SK-N-DZ (cell line): ENCODE results near the gene COL23A1.
"Not testable (repeated sequence)": the region's sequence is repeated elsewhere in the genome, so short reads cannot be mapped to it uniquely, and the experiment has no call there.

Source experiments
- DNase-seq: peaks from one replicate; pipeline ENCODE4 v3.0.0-alpha.2; 2015; ENCODE audit warnings: low spot score

COL23A1 gene

DNA sequence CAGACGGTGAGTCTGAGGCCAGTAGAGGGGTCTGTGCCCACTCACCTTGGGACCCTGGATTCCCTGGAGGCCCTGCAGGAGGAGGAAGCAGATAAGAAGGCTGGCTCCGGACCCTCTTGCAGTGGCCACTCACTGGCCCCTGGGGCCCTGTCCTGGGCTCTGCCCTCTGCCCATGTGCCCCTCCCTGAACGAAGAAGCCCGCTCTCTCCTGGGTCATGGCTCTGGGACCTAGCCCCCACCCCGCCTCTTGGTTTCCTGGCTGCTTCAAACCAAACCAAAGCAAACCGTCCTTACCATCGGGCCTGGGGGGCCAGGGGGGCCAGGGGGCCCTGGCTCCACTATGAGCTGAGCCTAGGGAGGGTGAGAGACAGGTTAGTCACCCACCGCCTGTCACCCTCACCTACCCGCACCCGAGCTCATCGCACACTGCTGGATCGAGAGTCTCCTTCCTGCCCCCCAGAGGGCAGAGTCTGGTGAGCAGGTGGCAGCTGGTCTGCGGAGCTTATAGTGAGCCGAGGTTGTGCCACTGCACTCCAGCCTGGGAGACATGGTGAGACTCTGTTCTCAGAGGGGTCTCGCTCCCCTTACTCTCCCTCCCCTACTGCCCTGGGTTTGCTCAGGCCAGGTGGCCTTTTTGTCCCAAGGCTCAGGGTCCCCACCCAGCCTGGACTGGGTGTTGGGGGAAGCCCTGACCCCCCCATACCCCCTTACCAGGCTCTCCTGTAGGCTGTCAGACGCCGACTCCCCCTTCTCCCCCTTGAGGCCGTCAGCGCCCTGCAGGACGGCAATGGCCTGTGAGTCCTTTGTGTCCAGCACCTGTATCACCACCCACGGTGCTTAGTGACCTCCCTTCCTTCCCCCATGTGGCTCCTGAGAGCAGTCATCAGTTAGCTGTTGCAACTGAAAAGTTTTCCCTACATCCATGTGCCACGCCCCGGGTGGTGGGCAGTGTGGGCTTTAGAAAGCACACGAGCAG is 342.4 kb downstream of the COL23A1 start:
- DNase-seq = no peak

DNA sequence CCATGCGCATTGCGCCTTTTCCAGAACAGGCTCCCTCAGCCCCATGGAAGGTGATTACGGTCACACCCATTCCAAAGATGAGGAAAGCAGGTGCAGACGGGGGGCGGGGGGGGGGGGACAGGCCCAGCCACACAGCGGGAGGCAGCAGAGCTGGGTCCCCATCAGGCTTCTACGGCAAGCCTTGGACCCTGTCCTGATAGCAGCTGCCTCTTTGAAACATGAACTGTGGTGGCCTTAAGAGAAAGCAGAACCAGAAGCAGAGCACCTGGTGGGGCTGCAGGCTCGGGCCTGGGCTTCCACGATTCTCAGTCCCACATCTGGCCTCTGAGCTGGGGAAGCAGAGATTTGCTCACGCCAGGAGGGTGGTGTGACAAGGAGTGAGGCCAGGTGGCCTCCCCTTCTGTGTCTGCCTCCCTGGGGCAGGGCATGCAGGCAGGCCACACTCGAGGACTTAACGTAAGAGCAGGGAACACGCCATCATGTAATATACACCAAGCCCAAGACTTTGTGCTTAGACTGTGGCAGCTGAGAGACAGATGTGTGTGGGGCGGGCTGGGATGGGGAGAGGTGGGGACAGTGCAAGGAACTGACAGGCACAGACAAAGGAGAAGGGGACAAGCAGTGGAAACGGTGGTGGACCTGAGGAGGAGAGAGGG is 343.4 kb downstream of the COL23A1 start:
- no peak for DNase-seq

DNA sequence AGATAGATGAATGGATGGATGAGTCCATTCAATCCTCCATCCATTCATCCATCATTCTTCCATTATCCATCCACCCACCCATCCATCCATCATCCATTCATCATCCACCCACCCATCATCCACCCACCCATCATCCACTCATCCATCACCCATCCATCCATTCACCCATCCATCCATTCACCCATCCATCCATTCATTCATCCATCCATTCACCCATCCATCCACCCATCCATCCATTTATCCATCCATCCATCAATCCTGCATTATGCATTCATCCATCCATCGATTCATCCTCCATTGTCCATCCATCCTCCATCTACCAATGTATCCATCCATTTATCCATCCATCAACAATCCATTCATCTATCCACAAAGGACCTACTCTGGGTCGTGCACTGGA is 344.8 kb downstream of the COL23A1 start:
- no peak for DNase-seq

GRCh38 chr5:178244576-178244975 is 345.6 kb downstream of the COL23A1 start:
- no peak for DNase-seq

DNA sequence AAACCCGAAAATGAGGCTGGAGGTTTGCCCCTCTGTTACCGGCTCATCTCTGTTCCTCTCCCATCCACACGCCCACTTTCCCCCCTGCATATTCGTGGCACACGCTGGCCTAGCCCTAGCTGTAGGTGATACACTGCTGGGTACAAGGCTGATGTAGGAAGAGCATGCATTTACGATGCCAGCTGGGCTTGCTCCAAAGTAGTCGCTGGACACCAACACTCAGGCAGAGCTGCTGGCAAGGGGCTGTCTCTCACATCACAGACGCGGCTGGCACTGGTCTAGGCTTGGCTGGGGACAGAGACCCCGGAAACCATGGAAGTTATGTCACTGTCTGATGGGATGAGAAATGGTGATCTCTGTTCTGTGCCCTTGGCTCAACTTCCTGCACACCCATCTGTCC is 347.8 kb downstream of the COL23A1 start:
- no peak for DNase-seq

- no peak for DNase-seq
Measured at GRCh38 chr5:178241688-178242231, 348.4 kb downstream of the COL23A1 start.

DNA sequence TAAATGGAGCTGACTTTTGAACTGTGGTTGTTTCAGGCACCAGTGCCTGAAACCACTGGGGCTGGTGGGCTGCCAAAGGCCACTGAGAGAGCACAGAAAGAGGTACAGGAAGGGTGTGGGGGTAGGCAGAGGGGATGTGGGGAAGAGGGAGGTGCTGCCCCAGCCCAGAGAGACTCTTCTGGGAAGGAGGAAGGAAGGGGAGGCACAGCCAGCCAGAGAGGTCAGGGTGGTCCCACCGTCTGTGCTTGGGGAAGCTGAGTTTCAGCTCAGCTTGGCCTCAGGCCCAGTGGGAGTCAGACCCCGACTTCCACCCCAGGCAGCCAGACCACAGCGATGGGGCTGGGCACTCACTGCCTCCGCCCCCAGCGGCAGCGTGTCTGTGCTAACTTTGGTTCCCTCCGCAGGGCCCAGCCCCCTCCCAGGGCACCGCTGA is 348.9 kb downstream of the COL23A1 start:
- no peak for DNase-seq

- no peak for DNase-seq
Measured at GRCh38 chr5:178240766-178241165, 349.4 kb downstream of the COL23A1 start.

GRCh38 chr5:178240341-178240741 is 349.9 kb downstream of the COL23A1 start:
- no peak for DNase-seq

GRCh38 chr5:178239626-178240301 is 350.4 kb downstream of the COL23A1 start:
- not testable (repeated sequence) for DNase-seq

DNA sequence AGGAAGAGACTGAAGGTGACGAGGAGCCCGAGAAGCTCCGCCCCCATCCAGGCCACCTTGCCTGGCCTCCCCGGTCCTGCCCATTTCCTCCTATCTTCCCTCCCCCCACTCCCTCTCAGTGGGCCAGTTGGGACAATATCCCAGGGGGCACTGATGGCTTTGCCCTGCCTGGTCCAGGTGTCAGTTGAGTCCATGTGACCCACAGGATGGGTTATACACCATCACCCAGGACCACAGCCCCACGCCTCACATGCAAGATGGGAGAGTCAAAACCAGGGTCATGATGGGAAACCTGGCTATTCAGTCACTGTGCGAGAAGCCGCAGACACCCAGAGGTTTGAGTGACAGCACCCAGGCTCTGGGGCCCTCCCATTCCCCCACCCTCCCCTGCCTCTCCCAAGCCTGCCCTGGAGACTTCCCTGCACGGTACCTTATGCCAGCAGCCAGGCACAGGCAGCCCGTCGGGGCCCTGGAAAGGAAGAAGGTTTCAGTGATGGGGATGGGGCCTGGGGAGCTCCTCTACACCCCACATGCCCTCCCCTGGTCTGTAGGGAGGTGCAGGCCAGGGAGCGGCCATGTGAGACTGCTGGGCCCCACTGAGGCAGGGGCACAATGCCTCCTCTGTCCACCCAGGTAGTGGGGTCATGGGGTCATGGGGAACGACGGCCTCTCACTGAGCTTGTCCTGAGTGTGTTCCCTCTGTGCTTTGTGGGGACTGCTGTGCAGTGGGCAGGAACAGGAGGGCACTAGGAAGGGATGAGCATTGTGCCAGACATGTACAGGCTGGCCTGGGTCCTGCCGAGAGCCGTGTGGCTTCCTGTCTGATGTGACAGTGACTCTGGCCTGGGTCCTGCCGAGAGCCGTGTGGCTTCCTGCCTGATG is 351.2 kb downstream of the COL23A1 start:
- no peak for DNase-seq

GRCh38 chr5:178238313-178238635 is 351.9 kb downstream of the COL23A1 start:
- DNase-seq = no peak

GRCh38 chr5:178237431-178238312 is 352.5 kb downstream of the COL23A1 start:
- no peak for DNase-seq

- no peak for DNase-seq
Measured at GRCh38 chr5:178236679-178237078, 353.5 kb downstream of the COL23A1 start.

- DNase-seq = no peak
Measured at GRCh38 chr5:178236126-178236525, 354.1 kb downstream of the COL23A1 start.

GRCh38 chr5:178235588-178235974 is 354.6 kb downstream of the COL23A1 start:
- no peak for DNase-seq

GRCh38 chr5:178234750-178235587 is 355.2 kb downstream of the COL23A1 start:
- peak; percentile 76 for DNase-seq

- DNase-seq = no peak
Measured at GRCh38 chr5:178234121-178234749, 356.0 kb downstream of the COL23A1 start.
